ENCODE data around the gene SYNGAP1.

SYNGAP1 gene

DNA sequence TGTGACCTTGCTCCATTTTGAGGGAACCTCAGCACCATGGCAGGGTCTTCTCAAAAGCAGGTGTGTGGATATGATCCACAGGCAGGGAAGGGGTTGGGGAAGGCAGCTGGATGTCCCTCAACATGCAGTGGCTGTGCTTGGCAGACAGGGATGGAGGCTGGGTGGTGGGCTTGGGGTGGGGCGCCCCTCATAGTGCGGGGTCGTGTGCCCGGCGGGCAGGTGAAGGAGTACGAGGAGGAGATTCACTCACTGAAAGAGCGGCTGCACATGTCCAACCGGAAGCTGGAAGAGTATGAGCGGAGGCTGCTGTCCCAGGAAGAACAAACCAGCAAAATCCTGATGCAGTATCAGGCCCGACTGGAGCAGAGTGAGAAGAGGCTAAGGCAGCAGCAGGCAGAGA, 26.5 kb downstream of the SYNGAP1 start:
- Histone ChIP-seq H3K36me3 (ENCODE audit: control insufficient read depth in 5 of 5, insufficient read depth in 5 of 5, low read length in 5 of 5) (peaks cover 0 to 52% (median 29%) of the 10 kb centered on the region in 5 donors), H3K4me1 (ENCODE audit: control insufficient read depth in 5 of 5, insufficient read depth in 5 of 5, low read length in 5 of 5) (peaks cover 0 to 5% (median 0%) of the 10 kb centered on the region in 5 donors), H3K9me3 (ENCODE audit: control insufficient read depth in 5 of 5, low read length in 5 of 5) (no peaks in the 10 kb centered on the region), H3K4me3 (ENCODE audit: low read depth in 1 of 5, low read length in 5 of 5) (no peak overlapping the region), H3K27ac (ENCODE audit: low read depth, low read length) (no peak overlapping the region), H3K27me3 (ENCODE audit: control insufficient read depth in 5 of 5, insufficient read depth in 4 of 5, low read length in 5 of 5) (no peaks in the 10 kb centered on the region), H3K9ac (ENCODE audit: low read length in 5 of 5) (no peak overlapping the region)

DNA sequence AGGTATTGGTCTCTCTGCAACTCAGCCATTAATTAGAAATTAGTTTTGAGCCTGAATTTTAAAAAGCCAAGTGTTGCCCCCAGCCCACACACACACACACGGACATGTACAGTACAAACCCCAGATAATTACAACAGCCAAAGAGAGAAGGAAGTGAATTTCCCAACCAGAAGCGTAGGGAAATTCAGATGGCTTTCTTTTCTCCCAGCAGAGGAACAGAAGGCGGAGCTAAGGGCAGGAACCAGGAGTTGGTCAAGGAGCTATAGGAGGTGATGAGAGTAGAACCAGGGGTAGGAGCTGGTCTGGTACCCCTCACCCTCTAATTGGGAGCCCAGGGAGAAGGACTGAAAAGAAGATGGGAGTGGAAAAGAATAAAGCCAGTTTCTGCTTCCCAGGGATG, 30.6 kb downstream of the SYNGAP1 start:
- H3K9ac ChIP-seq (ENCODE audit: low read length in 5 of 5) = peak overlapping the region in 1 of 5 donors; percentile 6
- no peak overlapping the region for H3K27ac ChIP-seq (ENCODE audit: low read depth, low read length)
- H3K27me3 ChIP-seq (ENCODE audit: control insufficient read depth in 5 of 5, insufficient read depth in 4 of 5, low read length in 5 of 5) = no peaks in the 10 kb centered on the region
- H3K4me3 ChIP-seq (ENCODE audit: low read depth in 1 of 5, low read length in 5 of 5) = no peak overlapping the region
- peaks cover 4 to 23% (median 17%) of the 10 kb centered on the region in 5 donors for H3K4me1 ChIP-seq (ENCODE audit: control insufficient read depth in 5 of 5, insufficient read depth in 5 of 5, low read length in 5 of 5)
- peaks cover 0 to 23% (median 12%) of the 10 kb centered on the region in 5 donors for H3K36me3 ChIP-seq (ENCODE audit: control insufficient read depth in 5 of 5, insufficient read depth in 5 of 5, low read length in 5 of 5)
- no peaks in the 10 kb centered on the region for H3K9me3 ChIP-seq (ENCODE audit: control insufficient read depth in 5 of 5, low read length in 5 of 5)

DNA sequence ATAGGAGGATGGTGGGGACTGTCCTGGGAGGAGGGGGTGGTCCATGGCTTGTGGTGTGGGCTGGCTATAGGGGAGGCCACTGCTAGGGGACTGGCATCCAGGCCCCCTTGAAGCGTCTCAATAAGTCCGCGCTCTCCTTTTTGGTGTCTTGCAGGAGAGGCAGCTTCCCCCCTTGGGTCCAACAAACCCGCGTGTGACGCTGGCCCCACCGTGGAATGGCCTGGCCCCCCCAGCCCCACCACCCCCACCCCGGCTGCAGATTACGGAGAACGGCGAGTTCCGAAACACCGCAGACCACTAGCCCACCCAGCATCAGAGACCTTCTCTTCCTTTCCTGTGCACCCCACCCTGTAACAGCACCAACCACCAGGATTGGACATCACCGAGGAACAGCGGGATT, 31.7 kb downstream of the SYNGAP1 start:
- Histone ChIP-seq H3K9me3 (ENCODE audit: control insufficient read depth in 5 of 5, low read length in 5 of 5) (no peaks in the 10 kb centered on the region), H3K27me3 (ENCODE audit: control insufficient read depth in 5 of 5, insufficient read depth in 4 of 5, low read length in 5 of 5) (no peaks in the 10 kb centered on the region), H3K4me1 (ENCODE audit: control insufficient read depth in 5 of 5, insufficient read depth in 5 of 5, low read length in 5 of 5) (peaks cover 4 to 25% (median 17%) of the 10 kb centered on the region in 5 donors), H3K36me3 (ENCODE audit: control insufficient read depth in 5 of 5, insufficient read depth in 5 of 5, low read length in 5 of 5) (peaks cover 0 to 34% (median 20%) of the 10 kb centered on the region in 5 donors), H3K9ac (ENCODE audit: low read length in 5 of 5) (no peak overlapping the region), H3K27ac (ENCODE audit: low read depth, low read length) (no peak overlapping the region), H3K4me3 (ENCODE audit: low read depth in 1 of 5, low read length in 5 of 5) (no peak overlapping the region)

DNA sequence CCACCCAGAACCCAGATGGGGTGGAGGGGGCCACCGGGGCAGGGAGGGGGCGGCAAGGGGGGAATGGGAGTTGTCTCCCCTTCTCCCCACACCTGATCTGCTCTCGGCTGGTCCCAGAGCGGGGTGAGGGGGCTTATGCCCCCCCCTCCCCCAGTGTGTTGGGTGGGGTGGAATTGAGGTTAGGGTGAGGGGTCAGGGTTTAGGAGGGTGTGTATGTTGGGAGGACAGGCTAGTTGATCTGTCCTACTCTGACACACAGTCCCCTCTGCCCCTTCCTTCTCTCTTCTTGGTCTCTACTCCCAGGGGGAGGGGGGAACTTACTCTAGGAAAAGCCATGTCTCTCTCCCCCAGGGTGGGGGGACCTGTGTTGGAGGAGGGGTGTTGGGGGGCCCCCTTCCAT, 32.6 kb downstream of the SYNGAP1 start:
- H3K36me3 ChIP-seq (ENCODE audit: control insufficient read depth in 5 of 5, insufficient read depth in 5 of 5, low read length in 5 of 5) = peaks cover 0 to 35% (median 22%) of the 10 kb centered on the region in 5 donors

DNA sequence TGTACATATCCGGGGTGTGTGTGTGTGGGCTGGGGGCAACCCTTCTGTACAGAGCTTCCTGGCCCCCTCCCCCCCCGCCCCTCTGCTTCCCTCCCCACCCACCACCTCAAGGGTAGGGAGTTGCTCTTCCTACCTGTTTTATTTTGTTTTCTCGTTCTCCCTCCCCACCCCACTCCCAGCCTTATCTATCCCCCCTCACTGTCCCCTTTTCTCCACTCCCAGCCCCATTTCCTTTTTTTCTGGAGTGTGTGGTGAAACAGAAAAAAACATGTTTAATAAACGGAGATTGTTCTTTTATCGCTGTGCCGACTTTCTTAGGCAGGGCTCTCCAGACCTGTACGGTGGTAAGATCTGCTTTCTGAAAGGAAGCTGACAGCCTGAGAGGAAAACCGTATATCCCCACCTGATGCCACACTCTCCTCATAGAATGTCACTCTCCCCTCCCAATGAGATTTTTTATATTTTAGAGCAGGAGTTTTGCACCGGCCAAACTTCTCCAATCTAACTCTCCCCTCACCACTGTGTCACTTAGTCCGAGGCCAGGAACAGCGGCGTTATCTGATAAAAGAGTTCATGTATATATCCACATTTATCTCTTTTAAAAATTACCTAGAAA, 33.6 kb downstream of the SYNGAP1 start:
- H3K36me3 ChIP-seq (ENCODE audit: control insufficient read depth in 5 of 5, insufficient read depth in 5 of 5, low read length in 5 of 5) = peaks cover 0 to 30% (median 15%) of the 10 kb centered on the region in 5 donors
- no peaks in the 10 kb centered on the region for H3K27me3 ChIP-seq (ENCODE audit: control insufficient read depth in 5 of 5, insufficient read depth in 4 of 5, low read length in 5 of 5)
- H3K9ac ChIP-seq (ENCODE audit: low read length in 5 of 5) = peak overlapping the region; percentile 75 to 92 (median 88)
- H3K4me3 ChIP-seq (ENCODE audit: low read depth in 1 of 5, low read length in 5 of 5) = peak overlapping the region; percentile 84 to 93 (median 92)
- no peaks in the 10 kb centered on the region for H3K9me3 ChIP-seq (ENCODE audit: control insufficient read depth in 5 of 5, low read length in 5 of 5)
- peak overlapping the region; percentile 49 for H3K27ac ChIP-seq (ENCODE audit: low read depth, low read length)
- peaks cover 4 to 25% (median 17%) of the 10 kb centered on the region in 5 donors for H3K4me1 ChIP-seq (ENCODE audit: control insufficient read depth in 5 of 5, insufficient read depth in 5 of 5, low read length in 5 of 5)

More for the DNA sequence above, 32.6 kb downstream of the SYNGAP1 start:
- H3K4me3 ChIP-seq (ENCODE audit: low read depth in 1 of 5, low read length in 5 of 5) = no peak overlapping the region
- H3K9ac ChIP-seq (ENCODE audit: low read length in 5 of 5) = no peak overlapping the region
- peaks cover 4 to 25% (median 17%) of the 10 kb centered on the region in 5 donors for H3K4me1 ChIP-seq (ENCODE audit: control insufficient read depth in 5 of 5, insufficient read depth in 5 of 5, low read length in 5 of 5)
- no peaks in the 10 kb centered on the region for H3K27me3 ChIP-seq (ENCODE audit: control insufficient read depth in 5 of 5, insufficient read depth in 4 of 5, low read length in 5 of 5)
- no peak overlapping the region for H3K27ac ChIP-seq (ENCODE audit: low read depth, low read length)
- H3K9me3 ChIP-seq (ENCODE audit: control insufficient read depth in 5 of 5, low read length in 5 of 5) = no peaks in the 10 kb centered on the region

DNA sequence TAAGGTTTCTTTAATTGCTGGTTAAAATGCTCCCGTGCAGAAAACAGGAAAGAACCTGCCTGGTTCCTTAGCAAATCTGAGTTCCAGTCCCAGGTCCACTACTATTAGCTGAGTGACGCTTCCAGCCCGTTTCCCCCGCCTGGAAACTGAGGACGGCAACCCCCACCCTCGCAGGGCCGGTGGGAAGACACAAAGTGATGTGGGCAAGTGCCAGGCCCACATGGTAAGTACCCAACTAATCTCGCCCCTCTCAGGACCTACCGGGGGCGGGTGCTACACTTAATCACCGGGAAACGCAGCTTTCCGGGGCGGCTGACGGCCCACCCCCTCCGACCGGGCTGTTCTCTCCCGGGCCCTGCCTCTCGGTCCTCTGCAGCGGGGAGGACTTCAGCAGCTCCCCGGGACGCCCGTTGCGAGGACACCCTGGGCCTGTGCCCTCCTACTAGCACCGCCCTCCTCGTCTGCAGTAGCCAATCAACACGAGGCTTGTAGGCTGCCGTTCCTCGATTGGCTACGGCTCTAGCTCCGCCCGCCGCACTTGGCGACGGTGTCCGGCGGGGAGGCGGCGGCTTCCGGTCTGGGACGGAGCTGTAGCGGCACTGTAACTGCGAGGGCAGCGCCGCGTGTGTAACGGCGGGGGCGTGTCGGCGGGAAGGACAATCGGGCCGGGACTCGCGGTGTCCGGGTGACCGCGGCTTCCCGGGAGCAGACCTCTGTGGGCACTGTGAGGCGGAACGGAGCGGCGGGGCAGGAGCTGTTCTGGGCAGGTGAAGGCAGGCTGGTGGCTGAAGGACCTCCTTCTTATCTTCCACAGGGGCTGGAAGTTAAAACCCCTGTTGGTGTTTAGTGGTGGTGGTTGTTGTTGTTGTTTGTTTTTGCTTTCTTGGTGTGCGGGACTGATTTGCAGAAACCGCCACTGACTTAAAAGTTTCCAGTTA, 34.4 kb downstream of the SYNGAP1 start, which contains the start of gene ZBTB9:
Gene ZBTB9, plus strand, starts transcription at position 568 of the 938 bp plus-strand sequence. CDS start 525 bp downstream, outside the sequence.
- peaks cover 0 to 23% (median 13%) of the 10 kb centered on the region in 5 donors for H3K36me3 ChIP-seq (ENCODE audit: control insufficient read depth in 5 of 5, insufficient read depth in 5 of 5, low read length in 5 of 5)
- no peaks in the 10 kb centered on the region for H3K27me3 ChIP-seq (ENCODE audit: control insufficient read depth in 5 of 5, insufficient read depth in 4 of 5, low read length in 5 of 5)
- peaks cover 4 to 25% (median 17%) of the 10 kb centered on the region in 5 donors for H3K4me1 ChIP-seq (ENCODE audit: control insufficient read depth in 5 of 5, insufficient read depth in 5 of 5, low read length in 5 of 5)
- H3K27ac ChIP-seq (ENCODE audit: low read depth, low read length) = peak within 1 kb of the TSS; percentile 49
- H3K9me3 ChIP-seq (ENCODE audit: control insufficient read depth in 5 of 5, low read length in 5 of 5) = no peaks in the 10 kb centered on the region
- H3K9ac ChIP-seq (ENCODE audit: low read length in 5 of 5) = peak within 1 kb of the TSS; percentile 75 to 92 (median 88)
- H3K4me3 ChIP-seq (ENCODE audit: low read depth in 1 of 5, low read length in 5 of 5) = peak within 1 kb of the TSS; percentile 90 to 93 (median 92)

DNA sequence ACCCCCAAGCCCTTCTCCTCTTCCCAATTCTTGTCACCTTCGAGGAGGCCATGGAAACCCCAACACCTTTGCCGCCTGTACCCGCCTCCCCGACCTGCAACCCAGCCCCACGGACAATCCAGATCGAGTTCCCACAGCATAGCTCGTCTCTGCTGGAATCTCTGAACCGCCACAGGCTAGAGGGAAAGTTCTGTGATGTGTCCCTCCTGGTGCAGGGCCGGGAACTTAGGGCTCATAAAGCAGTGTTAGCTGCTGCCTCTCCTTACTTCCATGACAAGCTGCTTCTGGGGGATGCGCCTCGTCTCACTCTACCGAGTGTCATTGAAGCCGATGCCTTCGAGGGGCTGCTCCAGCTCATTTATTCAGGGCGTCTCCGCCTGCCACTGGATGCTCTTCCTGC, 35.2 kb downstream of the SYNGAP1 start:
- Histone ChIP-seq H3K27ac (ENCODE audit: low read depth, low read length) (no peak overlapping the region), H3K9ac (ENCODE audit: low read length in 5 of 5) (peak overlapping the region; percentile 59 to 88 (median 78)), H3K4me3 (ENCODE audit: low read depth in 1 of 5, low read length in 5 of 5) (peak overlapping the region; percentile 81 to 93 (median 91)), H3K27me3 (ENCODE audit: control insufficient read depth in 5 of 5, insufficient read depth in 4 of 5, low read length in 5 of 5) (no peaks in the 10 kb centered on the region), H3K4me1 (ENCODE audit: control insufficient read depth in 5 of 5, insufficient read depth in 5 of 5, low read length in 5 of 5) (peaks cover 4 to 22% (median 17%) of the 10 kb centered on the region in 5 donors), H3K9me3 (ENCODE audit: control insufficient read depth in 5 of 5, low read length in 5 of 5) (no peaks in the 10 kb centered on the region), H3K36me3 (ENCODE audit: control insufficient read depth in 5 of 5, insufficient read depth in 5 of 5, low read length in 5 of 5) (peaks cover 0 to 21% (median 13%) of the 10 kb centered on the region in 5 donors)

DNA sequence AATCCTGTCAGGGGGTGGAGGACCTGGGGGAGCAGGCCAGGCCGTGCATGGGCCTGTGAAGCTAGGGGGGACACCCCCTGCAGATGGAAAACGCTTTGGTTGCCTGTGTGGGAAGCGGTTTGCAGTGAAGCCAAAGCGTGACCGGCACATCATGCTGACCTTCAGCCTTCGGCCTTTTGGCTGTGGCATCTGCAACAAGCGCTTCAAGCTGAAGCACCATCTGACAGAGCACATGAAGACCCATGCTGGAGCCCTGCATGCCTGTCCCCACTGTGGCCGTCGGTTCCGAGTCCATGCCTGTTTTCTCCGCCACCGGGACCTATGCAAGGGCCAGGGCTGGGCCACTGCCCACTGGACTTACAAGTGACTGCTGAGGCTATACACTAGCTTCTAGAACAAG, 36.3 kb downstream of the SYNGAP1 start:
- Histone ChIP-seq H3K9ac (ENCODE audit: low read length in 5 of 5) (no peak overlapping the region), H3K27me3 (ENCODE audit: control insufficient read depth in 5 of 5, insufficient read depth in 4 of 5, low read length in 5 of 5) (no peaks in the 10 kb centered on the region), H3K4me1 (ENCODE audit: control insufficient read depth in 5 of 5, insufficient read depth in 5 of 5, low read length in 5 of 5) (peaks cover 4 to 20% (median 17%) of the 10 kb centered on the region in 5 donors), H3K4me3 (ENCODE audit: low read depth in 1 of 5, low read length in 5 of 5) (no peak overlapping the region), H3K27ac (ENCODE audit: low read depth, low read length) (no peak overlapping the region), H3K9me3 (ENCODE audit: control insufficient read depth in 5 of 5, low read length in 5 of 5) (no peaks in the 10 kb centered on the region), H3K36me3 (ENCODE audit: control insufficient read depth in 5 of 5, insufficient read depth in 5 of 5, low read length in 5 of 5) (peaks cover 0 to 21% (median 13%) of the 10 kb centered on the region in 5 donors)

DNA sequence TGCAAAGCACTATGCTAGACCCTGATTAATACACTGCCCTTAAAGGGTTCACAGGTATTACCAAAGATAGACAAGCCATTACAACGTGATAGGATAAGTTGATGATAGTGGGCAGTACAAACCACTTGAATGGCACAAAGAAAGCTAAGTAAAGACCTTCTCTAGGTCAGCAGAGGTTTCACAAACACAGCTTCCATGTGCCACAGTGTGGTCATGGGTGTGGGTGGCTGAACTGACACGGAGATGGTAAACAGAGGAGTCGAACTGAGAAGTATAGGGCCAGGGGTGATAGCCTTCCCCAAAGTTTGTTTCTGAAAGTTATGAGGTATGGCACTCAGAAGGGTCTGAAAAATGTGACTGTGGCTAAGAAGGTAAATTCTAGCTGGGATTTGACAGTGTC, 38.8 kb downstream of the SYNGAP1 start:
- no peaks in the 10 kb centered on the region for H3K9me3 ChIP-seq (ENCODE audit: control insufficient read depth in 5 of 5, low read length in 5 of 5)

More for the DNA sequence above, 38.8 kb downstream of the SYNGAP1 start:
- H3K4me1 ChIP-seq (ENCODE audit: control insufficient read depth in 5 of 5, insufficient read depth in 5 of 5, low read length in 5 of 5) = peaks cover 4 to 17% (median 14%) of the 10 kb centered on the region in 5 donors
- H3K4me3 ChIP-seq (ENCODE audit: low read depth in 1 of 5, low read length in 5 of 5) = no peak overlapping the region
- H3K9ac ChIP-seq (ENCODE audit: low read length in 5 of 5) = no peak overlapping the region
- H3K36me3 ChIP-seq (ENCODE audit: control insufficient read depth in 5 of 5, insufficient read depth in 5 of 5, low read length in 5 of 5) = peaks cover 0 to 21% (median 13%) of the 10 kb centered on the region in 5 donors
- no peaks in the 10 kb centered on the region for H3K27me3 ChIP-seq (ENCODE audit: control insufficient read depth in 5 of 5, insufficient read depth in 4 of 5, low read length in 5 of 5)
- no peak overlapping the region for H3K27ac ChIP-seq (ENCODE audit: low read depth, low read length)

Measured in subcutaneous abdominal adipose tissue (tissue), 5 donors.